GM12873 (cell line): ENCODE measurements around the gene MTRR.

Source experiments
- CTCF ChIP-seq: IDR thresholded peaks from 2 replicates; pipeline ENCODE4 v1.5.1; 2012; ENCODE audit warnings: low read depth, mild to moderate bottlenecking, moderate library complexity, low read length, control low read depth; ENCODE audit not compliant: insufficient read depth; ENCODE audit errors: missing control alignments

Gene MTRR

GRCh38 chr5:7881091-7881490 is 12.1 kb downstream of the MTRR start:
- peak; percentile 6 for TF ChIP-seq CTCF

GRCh38 chr5:7881816-7882215 is 12.9 kb downstream of the MTRR start:
- TF ChIP-seq CTCF: no peak

GRCh38 chr5:7882926-7883325 is 14.0 kb downstream of the MTRR start:
- no peak for TF ChIP-seq CTCF

GRCh38 chr5:7884491-7885267 is 15.7 kb downstream of the MTRR start:
- no peak for TF ChIP-seq CTCF

- TF ChIP-seq CTCF: peak; percentile 42
Measured at GRCh38 chr5:7886849-7887475, 18.0 kb downstream of the MTRR start.

- no peak for TF ChIP-seq CTCF
Measured at GRCh38 chr5:7888901-7889300, 20.0 kb downstream of the MTRR start.

GRCh38 chr5:7894439-7894838 is 25.5 kb downstream of the MTRR start:
- no peak for TF ChIP-seq CTCF
